Measurements from ENCODE around the gene CLEC20A.

The CLEC20A gene

DNA sequence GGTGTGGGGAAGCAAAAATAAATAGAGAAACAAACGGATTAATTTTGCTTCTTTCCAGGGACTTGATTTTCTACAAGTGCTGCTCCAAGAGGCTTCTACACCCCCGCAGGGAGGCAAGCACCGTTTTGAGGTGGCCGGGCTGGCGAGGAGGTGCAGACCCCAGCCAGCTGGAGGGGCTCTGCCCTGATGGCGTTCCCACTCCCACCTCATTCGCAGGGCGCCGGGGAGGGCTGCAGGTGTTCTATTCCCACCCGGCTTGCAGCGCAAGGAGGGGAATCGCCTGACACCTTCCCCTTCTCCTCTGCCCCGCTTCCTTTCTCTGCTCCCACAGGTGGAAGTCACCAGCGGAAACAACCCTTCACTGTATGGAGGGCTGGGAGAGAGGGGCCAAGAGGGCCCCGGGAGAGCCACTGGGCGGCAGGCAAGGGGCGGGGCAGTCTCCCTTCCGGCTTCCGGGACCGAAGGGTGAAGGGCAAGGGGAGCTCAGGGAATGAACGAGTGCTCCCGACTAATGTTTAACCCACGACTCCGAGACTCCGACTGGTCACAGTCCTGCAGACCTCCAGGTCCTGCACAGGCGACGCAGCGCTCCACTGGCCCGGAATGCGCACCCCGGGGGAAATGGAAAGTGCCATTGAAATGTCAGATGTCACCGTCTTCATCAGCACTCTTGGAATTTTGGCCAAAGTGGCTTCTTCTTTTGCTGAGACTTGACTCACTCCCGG is 45.2 kb upstream of the CLEC20A start:
- no peak for TF ChIP-seq REST (IDR thresholded peaks at IDR 0.05; ENCODE audit: insufficient read depth in 1 of 2, low read depth in 2 of 2, low read length in 2 of 2)
- no peak for TF ChIP-seq SIN3A (IDR thresholded peaks at IDR 0.05; ENCODE audit: borderline replicate concordance, insufficient read depth, low read length)
- TF ChIP-seq POLR2AphosphoS5 (IDR thresholded peaks at IDR 0.05; ENCODE audit: low read depth, low read length), result no peak
- TF ChIP-seq FOXP2 (optimal IDR thresholded peaks at IDR 0.05; ENCODE audit: borderline replicate concordance, extremely low read depth, extremely low read length, insufficient read depth), result no peak
- TF ChIP-seq TAF1 (IDR thresholded peaks at IDR 0.05; ENCODE audit: borderline replicate concordance, insufficient read depth, low read length), result no peak

DNA sequence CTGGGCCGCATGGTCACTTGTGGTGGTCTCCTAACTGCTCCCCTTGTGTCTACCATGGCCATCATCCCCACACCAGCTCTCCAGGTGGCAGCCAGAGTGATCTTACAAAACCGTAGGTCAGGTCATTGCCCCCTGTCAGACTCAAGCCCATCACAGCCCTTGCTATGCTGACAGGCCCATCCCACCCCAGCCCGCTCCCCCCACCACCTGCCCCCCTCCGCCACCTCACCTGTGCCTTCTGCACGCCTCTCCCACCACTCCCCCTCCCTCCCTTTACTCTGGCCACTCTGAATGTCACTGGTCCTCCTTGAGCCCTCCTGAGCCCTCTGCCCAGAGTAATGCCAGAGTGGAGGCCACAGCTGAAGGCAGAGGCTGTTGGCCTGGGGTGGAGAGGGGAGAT is 44.6 kb upstream of the CLEC20A start:
- TF ChIP-seq SIN3A (IDR thresholded peaks at IDR 0.05; ENCODE audit: borderline replicate concordance, insufficient read depth, low read length) (no peak), REST (IDR thresholded peaks at IDR 0.05; ENCODE audit: insufficient read depth in 1 of 2, low read depth in 2 of 2, low read length in 2 of 2) (no peak), FOXP2 (optimal IDR thresholded peaks at IDR 0.05; ENCODE audit: borderline replicate concordance, extremely low read depth, extremely low read length, insufficient read depth) (no peak), TAF1 (IDR thresholded peaks at IDR 0.05; ENCODE audit: borderline replicate concordance, insufficient read depth, low read length) (no peak), POLR2AphosphoS5 (IDR thresholded peaks at IDR 0.05; ENCODE audit: low read depth, low read length) (no peak)

- no peak for TF ChIP-seq REST (IDR thresholded peaks at IDR 0.05; ENCODE audit: insufficient read depth in 1 of 2, low read depth in 2 of 2, low read length in 2 of 2)
- no peak for TF ChIP-seq POLR2AphosphoS5 (IDR thresholded peaks at IDR 0.05; ENCODE audit: low read depth, low read length)
- no peak for TF ChIP-seq FOXP2 (optimal IDR thresholded peaks at IDR 0.05; ENCODE audit: borderline replicate concordance, extremely low read depth, extremely low read length, insufficient read depth)
- no peak for TF ChIP-seq TAF1 (IDR thresholded peaks at IDR 0.05; ENCODE audit: borderline replicate concordance, insufficient read depth, low read length)
Observed at GRCh38 chr1:178540646-178541045, 43.9 kb upstream of the CLEC20A start.

- no peak for TF ChIP-seq SIN3A (IDR thresholded peaks at IDR 0.05; ENCODE audit: borderline replicate concordance, insufficient read depth, low read length)
- TF ChIP-seq TAF1 (IDR thresholded peaks at IDR 0.05; ENCODE audit: borderline replicate concordance, insufficient read depth, low read length), result no peak
- TF ChIP-seq POLR2AphosphoS5 (IDR thresholded peaks at IDR 0.05; ENCODE audit: low read depth, low read length), result no peak
- TF ChIP-seq FOXP2 (optimal IDR thresholded peaks at IDR 0.05; ENCODE audit: borderline replicate concordance, extremely low read depth, extremely low read length, insufficient read depth), result no peak
- no peak for TF ChIP-seq REST (IDR thresholded peaks at IDR 0.05; ENCODE audit: insufficient read depth in 1 of 2, low read depth in 2 of 2, low read length in 2 of 2)
Observed at GRCh38 chr1:178540204-178540603, 43.4 kb upstream of the CLEC20A start.

Data from PFSK-1 (cell line).